ENCODE results near the gene TMEM92. TPM values are rescaled to one million over a fixed set of nuclear protein-coding genes. Genes with fewer than 3 reads are reported as not detected.

Gene TMEM92
- total RNA-seq, 1 experiment from 2014 or later: 6.9 TPM

GRCh38 chr17:50262001-50262794 is 12.1 kb upstream of the TMEM92 start:
- CTCF ChIA-PET: no interaction called here
- H4K20me1 ChIP-seq (ENCODE audit: low read length): no peaks in the 10 kb centered on the region

GRCh38 chr17:50263331-50264262 is 10.7 kb upstream of the TMEM92 start:
- no peak overlapping the region for H3K27ac ChIP-seq (ENCODE audit: low read length)
- peaks cover 18% of the 10 kb centered on the region for H3K4me1 ChIP-seq (ENCODE audit: insufficient read depth, low read length)
- no peak overlapping the region for H3K4me3 ChIP-seq (ENCODE audit: low read length)
- H3K27me3 ChIP-seq (ENCODE audit: low read length): no peaks in the 10 kb centered on the region
- H3K9me2 ChIP-seq (replicated peaks; ENCODE audit: low read length): no peaks in the 10 kb centered on the region
- H3K9me3 ChIP-seq (ENCODE audit: low read length): no peaks in the 10 kb centered on the region
- ChIA-PET POLR2A (ENCODE audit: unreplicated experiment) (no interaction called here), CTCF (no interaction called here)
- H3K9ac ChIP-seq (ENCODE audit: low read length): no peak overlapping the region
- BruUV-seq (replicated peaks): no TSS peak
- no peaks in the 10 kb centered on the region for H3K36me3 ChIP-seq (ENCODE audit: low read depth, low read length)
- no peaks in the 10 kb centered on the region for H4K20me1 ChIP-seq (ENCODE audit: low read length)
- DNase-seq (no peak), ATAC-seq (no peak)
- intact Hi-C loops (cut with micrococcal nuclease): no loop called here
- TF ChIP-seq EZH2phosphoT487 (IDR thresholded peaks at IDR 0.05; ENCODE audit: borderline replicate concordance, low read length) (no peak), CTCF (conservative IDR thresholded peaks at IDR 0.05; ENCODE audit: low read depth, low read length) (no peak), EZH2 (IDR thresholded peaks at IDR 0.05; ENCODE audit: low read length, unreplicated experiment) (no peak)
- no peaks in the 10 kb centered on the region for H3F3A ChIP-seq (ENCODE audit: low read length, unreplicated experiment)
- H3K79me2 ChIP-seq (ENCODE audit: low read length): no peaks in the 10 kb centered on the region
- no peak overlapping the region for H3K4me2 ChIP-seq (ENCODE audit: low read length)
- H2AFZ ChIP-seq (ENCODE audit: low read length): no peak overlapping the region

More at GRCh38 chr17:50262001-50262794, 12.1 kb upstream of the TMEM92 start:
- no peaks in the 10 kb centered on the region for H3K36me3 ChIP-seq (ENCODE audit: low read depth, low read length)
- intact Hi-C loops (cut with micrococcal nuclease): no loop called here
- ATAC-seq: no peak
- no peak overlapping the region for H2AFZ ChIP-seq (ENCODE audit: low read length)
- H3K9ac ChIP-seq (ENCODE audit: low read length): no peak overlapping the region
- no peaks in the 10 kb centered on the region for H3F3A ChIP-seq (ENCODE audit: low read length, unreplicated experiment)
- H3K4me1 ChIP-seq (ENCODE audit: insufficient read depth, low read length): peaks cover 15% of the 10 kb centered on the region
- H3K4me2 ChIP-seq (ENCODE audit: low read length): no peak overlapping the region
- no peaks in the 10 kb centered on the region for H3K9me3 ChIP-seq (ENCODE audit: low read length)
- no peak for DNase-seq
- H3K79me2 ChIP-seq (ENCODE audit: low read length): no peaks in the 10 kb centered on the region
- no peaks in the 10 kb centered on the region for H3K27me3 ChIP-seq (ENCODE audit: low read length)
- H3K4me3 ChIP-seq (ENCODE audit: low read length): no peak overlapping the region
- no peak overlapping the region for H3K27ac ChIP-seq (ENCODE audit: low read length)
- H3K9me2 ChIP-seq (replicated peaks; ENCODE audit: low read length): no peaks in the 10 kb centered on the region
- TF ChIP-seq EZH2 (IDR thresholded peaks at IDR 0.05; ENCODE audit: low read length, unreplicated experiment) (no peak), EZH2phosphoT487 (IDR thresholded peaks at IDR 0.05; ENCODE audit: borderline replicate concordance, low read length) (no peak), CTCF (conservative IDR thresholded peaks at IDR 0.05; ENCODE audit: low read depth, low read length) (no peak)
- BruUV-seq (replicated peaks): no TSS peak
- POLR2A ChIA-PET (ENCODE audit: unreplicated experiment): no interaction called here
